Fibroblast of skin of scalp (primary cell): ENCODE measurements around the gene FOXN3.

Experiments used
- DNase-seq: peaks from one replicate; pipeline ENCODE4 v3.0.0-alpha.2; 2013

The FOXN3 gene

DNA sequence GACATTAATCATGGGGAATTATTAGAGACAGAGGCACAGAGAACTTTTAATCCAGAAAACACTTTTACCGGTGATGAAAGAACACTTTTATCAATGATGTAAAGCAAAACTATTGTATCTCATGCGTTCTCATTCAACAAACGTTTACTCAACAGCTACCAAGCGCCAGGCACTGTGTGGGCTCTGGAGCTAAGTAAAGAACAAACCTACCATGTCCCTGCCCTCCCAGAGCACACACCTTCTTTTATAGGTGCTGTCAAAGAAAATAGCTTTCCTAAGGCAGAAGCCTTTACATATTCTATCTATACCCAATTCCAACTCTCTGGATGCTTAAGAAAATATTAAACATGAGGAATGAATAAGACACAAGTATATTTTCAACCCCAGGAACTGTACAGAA, 91.1 kb downstream of the FOXN3 start:
- DNase-seq, result no peak

GRCh38 chr14:89325299-89325883, 91.6 kb downstream of the FOXN3 start:
- no peak for DNase-seq

- DNase-seq, result no peak
Measured at GRCh38 chr14:89324501-89325298, 92.3 kb downstream of the FOXN3 start.

DNA sequence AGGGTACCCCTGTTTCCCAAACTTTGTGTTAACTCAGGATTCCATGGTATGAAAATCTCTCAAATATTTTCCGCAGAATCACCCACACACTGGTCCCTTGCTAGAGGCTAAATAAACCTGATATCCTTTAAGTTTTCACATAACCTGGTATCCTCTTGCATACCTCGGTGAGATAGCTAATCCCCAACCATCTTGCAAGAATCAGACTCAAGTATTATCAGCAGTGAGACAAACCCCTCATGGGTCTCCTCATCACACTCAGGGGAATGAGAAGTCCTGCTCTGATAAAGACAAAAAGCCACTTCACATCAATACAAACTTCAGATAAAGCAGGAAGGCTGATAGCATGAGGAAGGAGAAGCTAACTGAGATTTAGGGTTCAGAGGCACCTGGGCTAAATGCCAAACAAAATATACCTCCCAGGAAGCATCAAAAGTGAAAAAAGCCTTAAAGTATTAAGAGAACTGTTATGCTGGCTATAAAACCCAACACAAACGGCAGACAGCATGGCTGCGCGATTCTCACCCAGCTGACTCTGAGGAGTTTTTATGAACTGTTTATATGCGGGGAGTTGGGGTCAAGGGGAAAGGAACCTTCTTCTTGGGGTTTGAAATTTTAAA, 96.5 kb downstream of the FOXN3 start:
- DNase-seq, result peak; percentile 11

GRCh38 chr14:89319687-89320086, 97.3 kb downstream of the FOXN3 start:
- DNase-seq, result no peak

DNA sequence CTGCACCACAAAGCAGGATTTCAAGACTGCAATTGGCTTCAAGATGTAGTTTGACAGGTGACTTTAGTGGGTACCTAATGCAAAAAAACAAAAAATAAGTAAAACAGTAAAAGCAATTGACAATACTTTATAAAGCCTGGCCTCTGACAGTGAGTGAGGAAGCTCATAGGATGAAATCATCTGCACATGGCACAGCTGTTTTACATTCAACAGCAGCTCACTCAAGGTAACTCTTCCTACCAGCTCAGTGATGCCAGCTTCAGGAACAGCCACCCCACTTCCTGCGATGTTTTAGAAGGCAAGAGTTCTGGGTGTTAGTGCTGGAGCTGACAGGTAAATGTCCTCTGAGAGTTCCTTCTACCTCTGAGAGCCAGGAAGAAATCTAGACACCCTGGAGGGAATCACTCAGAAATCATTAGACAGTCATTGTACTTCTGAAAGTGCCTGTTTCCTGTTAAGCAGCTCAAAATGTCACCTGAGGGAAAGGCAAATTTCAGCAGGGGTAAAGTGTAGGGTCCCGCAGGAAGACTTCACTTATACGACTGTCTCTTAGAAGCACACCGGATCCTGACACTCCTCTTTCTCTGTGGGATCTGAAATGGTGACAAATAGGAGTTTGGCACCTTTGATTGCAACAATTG, 99.9 kb downstream of the FOXN3 start:
- no peak for DNase-seq

DNA sequence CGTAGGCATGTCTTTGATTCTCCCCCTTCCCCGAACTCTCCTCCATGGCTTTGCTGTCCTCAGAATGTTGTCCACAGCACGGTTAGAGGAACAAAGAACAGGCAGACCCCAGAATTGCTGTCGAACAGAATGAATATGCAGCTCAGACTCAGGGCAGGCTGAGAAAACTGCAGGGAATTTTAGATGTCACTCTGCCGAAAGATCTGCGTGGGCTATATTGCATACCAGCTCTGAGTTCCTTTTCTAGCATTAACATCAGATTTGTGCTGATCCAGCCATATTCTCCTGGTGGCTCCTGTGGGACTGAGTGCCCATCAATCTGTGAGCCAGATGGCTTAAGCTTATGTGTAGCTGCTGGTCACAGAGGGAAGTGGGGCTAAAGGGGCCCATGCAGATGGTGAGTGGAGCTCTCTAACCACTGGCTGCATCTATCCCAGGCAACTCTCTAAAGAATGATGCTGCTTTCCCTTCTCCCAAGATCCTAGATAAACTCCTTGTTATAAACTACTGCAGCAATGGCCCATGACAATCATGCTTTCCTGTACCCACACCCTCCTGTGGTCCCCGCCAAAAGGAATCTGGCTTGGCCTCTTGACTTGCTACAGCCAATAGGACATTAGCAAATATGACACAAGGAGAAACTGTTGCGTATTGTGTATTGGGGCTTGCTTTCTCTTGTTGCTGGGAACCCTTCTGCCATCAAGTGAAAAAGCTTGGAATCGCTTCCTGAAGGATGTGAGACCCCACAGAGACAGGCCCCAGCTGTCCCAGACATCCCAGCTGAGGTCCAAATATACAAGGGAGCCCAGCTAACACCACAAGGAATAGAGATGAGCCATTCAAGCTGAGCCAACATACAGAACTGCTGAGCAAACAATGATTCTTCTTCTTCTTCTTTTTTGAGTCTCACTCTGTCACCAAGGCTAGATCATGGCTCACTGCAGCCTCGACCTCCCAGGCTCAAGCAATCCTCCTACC, 101.3 kb downstream of the FOXN3 start:
- no peak for DNase-seq

DNA sequence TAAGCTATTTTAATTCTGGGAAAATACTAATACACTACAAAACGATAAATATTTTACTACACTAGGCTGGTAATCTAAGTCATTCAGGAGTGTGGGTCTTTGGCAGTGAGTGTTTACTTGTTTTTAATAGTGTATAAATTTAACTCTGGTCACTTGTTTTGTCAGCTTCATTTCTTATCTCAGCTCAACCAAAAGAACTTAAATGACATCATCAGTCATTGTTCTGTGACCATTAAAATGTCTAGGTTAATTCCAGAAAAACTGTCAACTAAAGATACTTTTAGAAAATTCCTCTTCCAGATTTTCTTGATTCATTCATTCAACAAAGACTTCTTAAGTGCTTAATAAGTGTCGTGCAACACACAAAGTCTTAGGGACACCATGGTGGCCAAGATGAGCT, 102.8 kb downstream of the FOXN3 start:
- no peak for DNase-seq

DNA sequence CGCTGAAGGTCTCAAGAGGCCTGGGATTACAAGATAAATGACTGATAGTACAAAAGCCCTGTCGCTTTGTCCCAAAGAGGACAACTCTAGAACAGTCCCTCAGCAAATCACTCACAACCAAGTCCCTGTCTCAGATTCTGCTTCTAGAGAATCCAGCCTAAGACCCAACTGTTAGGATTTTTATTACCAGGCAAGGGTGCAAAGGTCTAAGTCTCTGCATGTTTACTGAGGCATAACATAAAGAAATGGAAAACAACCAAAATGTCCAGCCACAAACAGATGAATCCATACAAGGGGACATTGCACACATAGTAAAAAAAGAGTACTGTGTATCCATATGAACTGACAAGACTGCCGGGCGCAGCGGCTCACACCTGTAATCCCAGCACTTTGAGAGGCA, 104.1 kb downstream of the FOXN3 start:
- no peak for DNase-seq

- DNase-seq, result no peak
Measured at GRCh38 chr14:89310211-89310610, 106.8 kb downstream of the FOXN3 start.

DNA sequence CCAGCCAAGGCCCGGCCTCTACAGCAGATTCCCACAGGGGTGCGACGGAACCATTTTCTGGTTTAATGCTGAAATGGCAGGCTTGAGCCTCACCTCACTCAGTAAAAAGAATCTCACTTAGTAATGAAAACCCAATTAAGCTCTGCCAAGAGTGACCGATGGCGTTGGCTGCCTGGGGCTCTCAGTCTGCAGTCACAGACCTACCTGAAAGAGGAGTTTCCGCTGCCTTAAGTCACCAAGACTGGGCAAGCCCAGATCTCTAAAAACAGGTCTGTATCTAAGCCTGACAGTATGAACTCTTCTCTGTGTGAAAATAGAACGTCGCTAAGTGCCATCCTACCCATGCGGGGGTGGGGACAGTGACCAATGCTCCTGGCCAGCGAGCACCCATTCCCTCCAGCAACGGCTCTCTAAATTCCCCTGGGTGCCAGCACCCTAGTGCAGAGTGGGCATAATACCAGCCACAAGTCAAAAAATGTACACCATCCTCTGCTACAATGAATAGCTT, 107.3 kb downstream of the FOXN3 start:
- no peak for DNase-seq

GRCh38 chr14:89308232-89308959, 108.6 kb downstream of the FOXN3 start:
- DNase-seq, result no peak

- no peak for DNase-seq
Measured at GRCh38 chr14:89307409-89307808, 109.6 kb downstream of the FOXN3 start.

DNA sequence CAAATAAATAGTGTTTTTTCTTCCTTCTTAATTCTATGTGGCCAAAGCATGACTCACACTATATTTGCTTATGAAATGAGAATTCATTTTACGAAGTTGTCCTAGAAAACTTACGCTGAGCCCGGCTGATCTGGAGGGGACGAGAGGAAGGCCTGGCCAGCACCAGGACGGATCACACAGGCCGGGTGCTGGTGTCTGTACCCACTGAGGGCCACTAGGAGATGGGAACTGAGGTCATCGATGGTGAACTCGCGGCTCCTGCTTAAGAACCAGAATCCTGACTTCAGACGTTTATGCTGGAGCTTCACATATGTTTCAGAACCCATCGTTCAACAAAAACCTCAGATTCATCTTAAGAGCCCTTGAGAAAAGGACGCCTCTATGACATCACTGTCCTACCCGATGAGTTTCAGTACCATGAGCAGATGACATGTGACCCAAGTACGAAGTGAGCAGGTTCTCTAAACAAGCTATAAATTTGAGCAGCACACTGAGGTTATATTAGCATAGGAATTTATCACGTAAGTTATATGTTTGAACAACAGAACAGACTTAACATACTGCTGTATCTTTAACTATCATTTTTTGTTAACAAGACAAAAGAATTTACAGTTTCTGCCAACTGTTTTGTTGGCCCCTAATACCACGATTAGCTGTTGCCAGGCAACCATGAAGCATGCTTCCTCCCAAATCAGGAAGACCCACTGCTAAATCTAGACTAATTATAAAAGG, 111.9 kb downstream of the FOXN3 start:
- DNase-seq, result peak; percentile 67

GRCh38 chr14:89304561-89304960, 112.5 kb downstream of the FOXN3 start:
- DNase-seq, result no peak

DNA sequence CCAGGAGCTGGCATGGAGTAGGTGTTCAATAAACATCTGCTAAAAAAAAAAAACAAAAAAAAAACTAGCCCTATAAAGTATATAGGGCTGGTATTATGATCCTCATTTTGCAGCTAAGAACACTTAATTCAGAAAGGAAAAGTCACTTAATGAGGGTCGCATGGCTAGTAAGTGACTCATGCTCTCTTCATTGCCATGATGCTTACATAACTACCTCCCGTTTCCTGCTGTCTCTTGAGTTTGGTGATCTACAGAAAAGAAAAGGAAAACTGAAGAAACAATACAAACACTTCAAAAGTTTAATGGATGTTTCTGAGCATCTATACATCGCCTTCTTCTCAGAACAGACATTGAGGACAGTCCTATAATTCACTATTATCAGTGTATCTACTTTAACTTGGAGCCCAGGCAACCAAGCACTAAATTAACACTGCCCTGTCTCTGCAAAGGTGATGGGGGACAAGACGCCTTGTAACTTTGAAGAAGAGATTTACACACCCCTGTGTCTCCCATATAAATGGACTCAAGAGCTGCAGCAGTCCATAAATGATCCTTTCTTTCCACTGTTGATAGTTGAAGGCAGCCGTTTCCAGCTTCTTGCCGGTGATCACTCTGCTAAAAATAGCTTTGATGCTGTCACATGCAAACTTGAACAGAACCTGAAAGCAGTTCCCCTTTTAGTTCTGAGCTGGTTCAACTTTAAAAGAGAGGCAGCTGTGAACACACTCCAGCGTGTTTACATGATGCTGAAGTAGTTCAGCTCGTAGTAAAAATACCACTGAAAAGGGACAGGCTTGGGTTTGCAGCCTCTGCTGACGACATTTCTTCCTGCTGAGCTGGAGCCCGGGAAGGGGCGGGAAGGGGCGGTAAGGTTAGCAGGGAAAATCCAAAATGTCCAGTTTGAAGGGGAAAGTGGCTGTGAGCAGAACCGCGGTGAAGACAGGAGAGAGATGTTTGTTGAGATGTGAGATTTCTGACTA, 113.3 kb downstream of the FOXN3 start:
- DNase-seq, result peak; percentile 71

DNA sequence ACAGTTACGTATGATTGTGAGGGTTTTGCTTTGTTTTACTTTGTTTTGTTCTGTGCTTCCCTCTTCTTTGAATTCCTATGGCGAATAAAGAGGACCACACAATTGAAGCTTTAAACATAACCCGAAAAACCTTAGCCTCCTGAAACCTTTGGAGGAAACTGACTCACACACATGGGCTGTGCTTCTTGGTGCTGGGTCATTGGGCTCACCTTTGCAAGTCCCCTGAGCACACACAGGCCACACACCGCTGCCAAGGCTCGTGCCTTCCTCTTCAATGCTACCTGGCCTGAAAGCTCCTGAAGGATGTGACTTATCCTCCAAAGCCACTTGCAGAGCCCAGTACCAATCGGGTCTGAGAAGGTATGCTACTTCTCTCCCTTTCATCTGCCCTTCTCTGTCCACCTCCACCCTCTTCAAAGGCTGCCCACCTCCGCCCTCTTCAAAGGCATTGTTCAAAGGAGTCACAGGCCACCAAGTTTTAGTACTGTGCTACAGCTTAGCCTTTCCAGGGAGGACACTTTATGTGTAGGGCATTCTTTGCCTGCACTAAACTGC, 114.6 kb downstream of the FOXN3 start:
- no peak for DNase-seq

DNA sequence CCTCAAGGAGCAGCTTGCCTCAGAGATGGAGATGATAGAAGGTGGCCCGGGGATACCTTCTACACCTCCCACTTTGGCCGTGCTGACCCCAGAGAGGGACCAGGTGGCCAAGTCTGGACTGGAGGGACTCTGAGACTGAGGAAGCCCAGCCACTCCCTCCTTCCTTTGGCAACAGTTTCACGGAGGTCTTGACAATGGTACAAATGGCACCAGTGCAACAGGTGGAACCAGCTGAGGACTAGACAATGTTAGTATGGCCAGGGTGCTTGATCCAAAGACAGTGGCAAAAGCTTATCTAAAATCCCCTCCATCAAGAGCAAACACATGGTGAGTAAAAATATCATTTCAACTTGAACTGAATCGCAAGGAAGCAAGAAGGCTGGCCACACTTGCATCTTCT, 117.4 kb downstream of the FOXN3 start:
- no peak for DNase-seq
